ENCODE results near the gene APOL1. TPM values are rescaled to one million over a fixed set of nuclear protein-coding genes. Genes with fewer than 3 reads are reported as not detected.

APOL1 gene
- total and polyA plus RNA-seq, 3 experiments from 2014 or later, result 25.6 to 34.3 (median 32.8) TPM

DNA sequence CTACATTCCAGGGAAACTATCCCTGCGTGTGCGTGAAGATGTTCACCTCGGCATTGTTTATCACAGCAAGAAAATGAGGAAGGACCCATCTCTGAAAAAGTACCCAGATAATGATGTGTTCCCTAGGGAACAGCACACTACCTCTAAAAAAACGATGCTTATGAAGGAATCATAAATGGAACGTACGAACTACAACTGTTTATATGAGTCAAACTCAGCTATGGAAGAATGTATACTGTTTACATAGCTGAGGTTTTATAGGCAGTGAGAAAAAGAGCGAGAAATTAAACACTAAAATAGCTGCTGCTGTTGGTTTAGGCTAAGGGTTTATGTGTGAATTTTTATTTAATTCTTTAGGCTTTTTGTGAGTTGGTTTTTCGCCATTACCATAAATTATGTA lies 48.9 kb downstream of the APOL1 start:
- Mint-ChIP-seq H3K27me3 (peaks cover 0 to 3% of the 10 kb centered on the region in 2 donors), H3K4me1 (peaks cover 11 to 16% (median 13%) of the 10 kb centered on the region in 3 donors), H3K9me3 (no peaks in the 10 kb centered on the region), H3K27ac (peak overlapping the region in 7 of 8 donors; percentile 15 to 88 (median 72)), H3K36me3 (peaks cover 4 to 99% (median 17%) of the 10 kb centered on the region in 3 donors), H3K4me3 (peak overlapping the region in 1 of 7 donors; percentile 43)
- Histone ChIP-seq H3K27ac (ENCODE audit: low read depth, low read length) (no peak overlapping the region), H3K4me1 (ENCODE audit: insufficient read depth, low read length) (peaks cover 10% of the 10 kb centered on the region), H3K36me3 (ENCODE audit: insufficient read depth, low read length) (peaks cover 98% of the 10 kb centered on the region), H3K4me3 (ENCODE audit: low read length) (no peak overlapping the region), H3K9me3 (ENCODE audit: low read length) (no peaks in the 10 kb centered on the region), H3K27me3 (ENCODE audit: insufficient read depth, low read length, poor library complexity, severe bottlenecking) (no peaks in the 10 kb centered on the region)
- POLR2A ChIA-PET, result interaction anchor here (1.0 to 1.5 kb wide), 5 partner anchors 12 to 168 kb away, joined by 3 to 5 read pairs (median 5); partner anchors contain the start of gene MYH9
- no peak for DNase-seq
- CTCF ChIA-PET, result interaction anchor here (0.8 to 6.3 kb wide), 32 partner anchors 9 to 185 kb away, joined by 3 to 116 read pairs (median 8); no protein-coding TSS in a partner anchor

DNA sequence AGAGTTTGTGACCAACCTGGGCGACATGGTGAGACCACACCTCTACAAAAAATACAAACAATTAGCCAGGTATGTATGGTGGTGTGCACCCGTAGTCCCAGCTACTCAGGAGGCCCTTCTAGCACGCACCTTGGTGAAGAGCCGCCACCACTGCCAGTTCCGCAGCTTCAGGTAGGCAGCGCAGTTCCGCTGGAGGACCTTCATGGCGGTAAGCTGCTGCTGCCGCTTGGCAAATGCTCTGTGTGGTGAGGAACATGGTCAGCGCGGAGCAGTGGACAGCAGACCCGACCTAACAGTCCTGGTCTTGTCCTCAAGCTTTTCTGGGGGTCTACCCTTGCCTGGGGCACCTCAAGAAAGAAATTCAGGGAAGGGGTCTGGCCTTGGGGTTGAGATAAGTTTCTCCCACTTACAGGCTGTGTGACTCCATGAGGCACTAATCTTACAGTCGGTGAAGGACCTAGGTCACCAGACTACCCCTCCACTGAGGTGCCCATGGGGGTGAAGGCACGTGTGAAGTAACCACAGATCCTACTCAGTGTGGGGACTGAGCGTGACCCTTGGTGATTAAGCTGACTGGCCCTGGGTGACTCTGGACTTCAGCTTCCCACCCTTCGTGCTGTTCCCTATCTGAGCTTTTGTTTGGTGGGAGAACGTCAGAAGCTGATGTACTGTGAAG lies 49.6 kb downstream of the APOL1 start:
- H3K4me1 Mint-ChIP-seq, result peaks cover 10 to 12% (median 11%) of the 10 kb centered on the region in 3 donors
- Histone ChIP-seq H3K9me3 (ENCODE audit: low read length) (no peaks in the 10 kb centered on the region), H3K27ac (ENCODE audit: low read depth, low read length) (no peak overlapping the region), H3K27me3 (ENCODE audit: insufficient read depth, low read length, poor library complexity, severe bottlenecking) (no peaks in the 10 kb centered on the region), H3K4me1 (ENCODE audit: insufficient read depth, low read length) (peaks cover 10% of the 10 kb centered on the region), H3K4me3 (ENCODE audit: low read length) (no peak overlapping the region), H3K36me3 (ENCODE audit: insufficient read depth, low read length) (peaks cover 97% of the 10 kb centered on the region)
- no peaks in the 10 kb centered on the region for H3K9me3 Mint-ChIP-seq
- peaks cover 0 to 3% of the 10 kb centered on the region in 2 donors for H3K27me3 Mint-ChIP-seq
- DNase-seq, result no peak
- no peak overlapping the region for H3K4me3 Mint-ChIP-seq
- ChIA-PET POLR2A (interaction anchor here (0.6 to 1.5 kb wide), 4 partner anchors 8 to 168 kb away, joined by 3 to 6 read pairs (median 4); partner anchors contain the start of gene MYH9), CTCF (interaction anchor here (0.8 to 6.3 kb wide), 24 partner anchors 10 to 184 kb away, joined by 3 to 116 read pairs (median 10); no protein-coding TSS in a partner anchor)
- H3K36me3 Mint-ChIP-seq, result peaks cover 4 to 98% (median 17%) of the 10 kb centered on the region in 3 donors
- H3K27ac Mint-ChIP-seq, result peak overlapping the region in 2 of 8 donors; percentile 29 to 86

DNA sequence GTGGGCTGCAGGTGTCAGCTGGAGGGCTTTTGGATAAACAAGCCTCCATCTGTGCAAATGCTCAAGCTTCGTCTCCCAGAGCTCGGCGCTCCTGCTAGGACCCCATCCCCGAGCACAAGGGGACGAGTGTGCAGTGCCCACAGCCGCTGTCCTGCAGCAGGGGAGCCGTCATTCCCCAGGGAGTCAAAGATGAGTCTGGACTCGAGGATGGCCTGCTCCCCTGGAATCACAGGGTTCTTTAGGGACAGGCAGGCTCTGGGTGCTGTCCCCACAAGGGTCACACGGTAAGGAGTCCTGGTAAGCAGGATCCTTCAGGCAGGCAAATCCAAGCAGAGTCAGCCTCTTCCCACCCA lies 50.2 kb downstream of the APOL1 start:
- H3K9me3 ChIP-seq (ENCODE audit: low read length), result no peaks in the 10 kb centered on the region
- peaks cover 4 to 96% (median 17%) of the 10 kb centered on the region in 3 donors for H3K36me3 Mint-ChIP-seq
- DNase-seq, result no peak
- H3K27me3 ChIP-seq (ENCODE audit: insufficient read depth, low read length, poor library complexity, severe bottlenecking), result no peaks in the 10 kb centered on the region
- no peak overlapping the region for H3K4me3 Mint-ChIP-seq
- peaks cover 10% of the 10 kb centered on the region for H3K4me1 ChIP-seq (ENCODE audit: insufficient read depth, low read length)
- CTCF ChIA-PET, result interaction anchor here (4.0 to 6.3 kb wide), 5 partner anchors 10 to 184 kb away, joined by 24 to 116 read pairs (median 47); no protein-coding TSS in a partner anchor
- H3K4me3 ChIP-seq (ENCODE audit: low read length), result no peak overlapping the region
- peaks cover 97% of the 10 kb centered on the region for H3K36me3 ChIP-seq (ENCODE audit: insufficient read depth, low read length)
- peak overlapping the region in 1 of 8 donors; percentile 29 for H3K27ac Mint-ChIP-seq
- H3K27ac ChIP-seq (ENCODE audit: low read depth, low read length), result no peak overlapping the region
- no peaks in the 10 kb centered on the region for H3K9me3 Mint-ChIP-seq
- peaks cover 0 to 3% of the 10 kb centered on the region in 2 donors for H3K27me3 Mint-ChIP-seq
- POLR2A ChIA-PET, result interaction anchor here (0.6 to 1.5 kb wide), 2 partner anchors 9 to 16 kb away, joined by 3 to 6 read pairs; no protein-coding TSS in a partner anchor
- peaks cover 10 to 12% (median 11%) of the 10 kb centered on the region in 3 donors for H3K4me1 Mint-ChIP-seq

DNA sequence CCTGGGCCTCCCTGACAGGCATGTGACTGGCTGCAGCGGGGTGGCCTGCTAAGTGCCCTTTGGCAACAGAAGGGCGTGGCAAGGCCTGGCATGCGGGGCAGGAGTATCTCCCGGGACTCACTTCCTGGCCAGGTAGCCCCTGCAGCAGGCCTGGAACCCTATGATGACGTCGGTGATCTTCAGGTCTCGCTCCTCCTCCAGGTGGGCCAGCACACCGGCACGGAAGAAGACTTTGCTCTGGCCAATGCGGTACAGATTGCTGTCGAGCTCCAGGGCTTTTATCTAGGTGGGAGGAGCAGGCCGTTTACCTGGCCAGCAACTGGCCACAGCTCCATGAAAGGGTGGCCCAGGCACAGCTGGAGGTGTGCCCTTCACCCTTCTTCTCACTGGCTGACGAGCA lies 50.9 kb downstream of the APOL1 start:
- Histone ChIP-seq H3K36me3 (ENCODE audit: insufficient read depth, low read length) (peaks cover 94% of the 10 kb centered on the region), H3K27me3 (ENCODE audit: insufficient read depth, low read length, poor library complexity, severe bottlenecking) (no peaks in the 10 kb centered on the region), H3K27ac (ENCODE audit: low read depth, low read length) (no peak overlapping the region), H3K4me3 (ENCODE audit: low read length) (no peak overlapping the region), H3K9me3 (ENCODE audit: low read length) (no peaks in the 10 kb centered on the region), H3K4me1 (ENCODE audit: insufficient read depth, low read length) (peaks cover 10% of the 10 kb centered on the region)
- DNase-seq, result no peak
- Mint-ChIP-seq H3K4me1 (peaks cover 10 to 18% (median 14%) of the 10 kb centered on the region in 3 donors), H3K36me3 (peaks cover 4 to 95% (median 18%) of the 10 kb centered on the region in 3 donors), H3K4me3 (peak overlapping the region in 1 of 7 donors; percentile 16), H3K9me3 (no peaks in the 10 kb centered on the region), H3K27me3 (peaks cover 0 to 3% of the 10 kb centered on the region in 2 donors), H3K27ac (peak overlapping the region in 4 of 8 donors; percentile 32 to 59 (median 48))
- POLR2A ChIA-PET, result interaction anchor here (0.6 kb wide), 1 partner anchor 49 kb away, joined by 3 read pairs; no protein-coding TSS in a partner anchor
- CTCF ChIA-PET, result interaction anchor here (1.3 to 1.8 kb wide), 2 partner anchors 31 to 166 kb away, joined by 3 to 7 read pairs; no protein-coding TSS in a partner anchor

DNA sequence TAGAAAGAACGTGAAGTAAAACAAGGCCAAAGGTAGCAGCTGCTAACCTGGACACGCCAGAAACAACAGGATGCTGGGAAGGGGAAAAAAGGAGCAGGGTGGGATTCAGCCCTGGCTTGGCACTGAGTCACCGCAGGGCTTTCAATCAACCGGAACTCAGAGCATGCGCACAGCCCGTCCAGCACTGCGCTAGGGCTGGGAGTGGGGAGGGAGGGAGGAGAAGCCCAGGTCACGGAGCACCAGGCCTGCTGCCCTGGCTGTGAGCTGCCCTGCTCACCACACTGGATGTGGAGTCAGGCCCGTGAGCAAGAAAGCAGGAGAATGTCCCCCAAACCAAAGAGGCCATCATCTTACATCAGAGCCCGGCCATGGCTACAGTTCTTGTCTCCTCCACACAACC lies 51.5 kb downstream of the APOL1 start:
- peak overlapping the region in 3 of 8 donors; percentile 43 to 66 (median 45) for H3K27ac Mint-ChIP-seq
- Histone ChIP-seq H3K27ac (ENCODE audit: low read depth, low read length) (no peak overlapping the region), H3K4me3 (ENCODE audit: low read length) (no peak overlapping the region), H3K27me3 (ENCODE audit: insufficient read depth, low read length, poor library complexity, severe bottlenecking) (no peaks in the 10 kb centered on the region), H3K36me3 (ENCODE audit: insufficient read depth, low read length) (peaks cover 94% of the 10 kb centered on the region), H3K4me1 (ENCODE audit: insufficient read depth, low read length) (peaks cover 10% of the 10 kb centered on the region), H3K9me3 (ENCODE audit: low read length) (no peaks in the 10 kb centered on the region)
- ChIA-PET CTCF (interaction anchor here (1.1 to 1.8 kb wide), 3 partner anchors 18 to 166 kb away, joined by 3 to 7 read pairs (median 3); no protein-coding TSS in a partner anchor), POLR2A (no interaction called here)
- peaks cover 10 to 18% (median 14%) of the 10 kb centered on the region in 3 donors for H3K4me1 Mint-ChIP-seq
- H3K27me3 Mint-ChIP-seq, result peaks cover 0 to 3% of the 10 kb centered on the region in 2 donors
- H3K9me3 Mint-ChIP-seq, result no peaks in the 10 kb centered on the region
- no peak for DNase-seq
- H3K4me3 Mint-ChIP-seq, result no peak overlapping the region
- H3K36me3 Mint-ChIP-seq, result peaks cover 4 to 95% (median 16%) of the 10 kb centered on the region in 3 donors

DNA sequence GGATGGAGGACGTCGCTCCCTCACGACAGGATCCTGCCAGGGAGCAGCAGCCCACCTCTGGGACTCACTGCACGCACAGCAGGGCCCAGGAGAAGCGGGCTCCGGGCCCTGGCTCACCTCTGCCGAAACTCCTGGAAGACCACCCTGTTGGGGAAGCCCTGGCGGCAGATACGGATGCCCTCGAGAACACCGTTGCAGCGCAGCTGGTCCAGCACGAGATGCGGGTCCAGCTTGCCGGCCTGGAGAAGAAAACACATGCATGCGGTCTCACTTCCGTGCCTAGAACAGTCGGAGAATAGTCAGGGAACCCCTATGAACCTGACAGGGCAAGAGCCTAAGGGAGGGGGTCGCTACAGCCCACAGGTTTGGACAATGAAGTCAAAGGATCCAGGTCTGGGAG lies 52.9 kb downstream of the APOL1 start:
- Mint-ChIP-seq H3K27me3 (peaks cover 0 to 3% of the 10 kb centered on the region in 2 donors), H3K9me3 (no peaks in the 10 kb centered on the region), H3K36me3 (peaks cover 4 to 92% (median 15%) of the 10 kb centered on the region in 3 donors), H3K4me3 (peak overlapping the region in 1 of 7 donors; percentile 27), H3K27ac (peak overlapping the region in 3 of 8 donors; percentile 36 to 57 (median 37)), H3K4me1 (peaks cover 10 to 18% (median 13%) of the 10 kb centered on the region in 3 donors)
- H3K27me3 ChIP-seq (ENCODE audit: insufficient read depth, low read length, poor library complexity, severe bottlenecking), result no peaks in the 10 kb centered on the region
- DNase-seq, result no peak
- H3K36me3 ChIP-seq (ENCODE audit: insufficient read depth, low read length), result peaks cover 89% of the 10 kb centered on the region
- H3K9me3 ChIP-seq (ENCODE audit: low read length), result no peaks in the 10 kb centered on the region
- H3K27ac ChIP-seq (ENCODE audit: low read depth, low read length), result no peak overlapping the region
- H3K4me3 ChIP-seq (ENCODE audit: low read length), result no peak overlapping the region
- POLR2A ChIA-PET, result no interaction called here
- CTCF ChIA-PET, result interaction anchor here (1.2 to 1.8 kb wide), 2 partner anchors 10 to 164 kb away, joined by 3 to 7 read pairs; no protein-coding TSS in a partner anchor
- H3K4me1 ChIP-seq (ENCODE audit: insufficient read depth, low read length), result peaks cover 10% of the 10 kb centered on the region

DNA sequence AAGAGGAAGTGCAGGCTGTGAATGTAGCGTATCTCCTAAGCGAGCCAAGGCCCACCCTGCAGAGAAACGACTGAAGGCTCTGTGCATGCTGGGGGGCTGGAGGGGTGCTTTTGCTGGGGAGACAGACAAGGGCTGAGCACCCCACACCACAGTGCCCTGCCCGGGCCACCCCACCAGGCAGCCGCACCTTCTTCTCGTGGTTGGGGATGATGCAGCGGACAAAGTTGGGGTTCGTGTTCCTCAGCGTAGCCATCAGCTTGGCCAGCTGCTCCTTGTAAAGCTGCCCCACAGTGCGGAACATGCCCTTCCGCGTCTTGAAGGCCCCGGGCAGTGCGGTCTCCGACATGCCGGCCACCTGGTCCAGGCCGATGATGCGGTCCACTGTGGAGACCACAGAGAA lies 53.3 kb downstream of the APOL1 start:
- Histone ChIP-seq H3K27me3 (ENCODE audit: insufficient read depth, low read length, poor library complexity, severe bottlenecking) (no peaks in the 10 kb centered on the region), H3K4me1 (ENCODE audit: insufficient read depth, low read length) (peaks cover 8% of the 10 kb centered on the region), H3K27ac (ENCODE audit: low read depth, low read length) (no peak overlapping the region), H3K4me3 (ENCODE audit: low read length) (no peak overlapping the region), H3K36me3 (ENCODE audit: insufficient read depth, low read length) (peaks cover 89% of the 10 kb centered on the region), H3K9me3 (ENCODE audit: low read length) (no peaks in the 10 kb centered on the region)
- ChIA-PET POLR2A (interaction anchor here (1.7 kb wide), 1 partner anchor 25 kb away, joined by 4 read pairs; no protein-coding TSS in a partner anchor), CTCF (interaction anchor here (1.4 kb wide), 1 partner anchor 164 kb away, joined by 4 read pairs; no protein-coding TSS in a partner anchor)
- peaks cover under 1 to 92% (median 14%) of the 10 kb centered on the region in 3 donors for H3K36me3 Mint-ChIP-seq
- peaks cover 0 to 1% of the 10 kb centered on the region in 2 donors for H3K27me3 Mint-ChIP-seq
- H3K9me3 Mint-ChIP-seq, result no peaks in the 10 kb centered on the region
- peak overlapping the region in 1 of 8 donors; percentile 57 for H3K27ac Mint-ChIP-seq
- DNase-seq, result no peak
- peak overlapping the region in 1 of 7 donors; percentile 54 for H3K4me3 Mint-ChIP-seq
- peaks cover 8 to 16% (median 10%) of the 10 kb centered on the region in 3 donors for H3K4me1 Mint-ChIP-seq

All from CD8-positive, alpha-beta memory T cell (primary cell).